Amniotic epithelial cell (primary cell): Measurements from ENCODE around the gene DCC.
"Not testable (repeated sequence)": the region's sequence is repeated elsewhere in the genome, so short reads cannot be mapped to it uniquely, and the experiment has no call there.

Source experiments
- DNase-seq: peaks from one replicate; pipeline ENCODE4 v3.0.0-alpha.2; 2010; ENCODE audit warnings: low read depth

The DCC gene

DNA sequence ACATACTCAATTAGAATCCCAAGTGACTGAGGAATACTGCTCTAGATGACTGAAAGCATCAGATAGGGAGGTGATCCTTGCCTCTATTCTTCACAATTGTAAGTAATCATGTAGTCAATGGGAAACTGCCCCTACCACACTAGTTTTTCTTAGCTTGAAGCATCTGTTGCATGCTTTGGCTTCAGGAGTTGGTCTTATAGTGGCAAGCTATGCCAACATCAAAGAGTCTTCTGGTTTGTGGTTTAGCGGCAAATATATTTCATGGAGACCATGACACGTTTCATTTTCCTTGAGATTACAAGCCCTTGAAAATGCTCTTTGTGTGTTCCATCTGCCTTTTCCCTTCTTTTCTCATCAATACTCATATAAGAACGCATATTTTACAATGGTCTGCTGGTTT is 12.9 kb downstream of the DCC start:
- no peak for DNase-seq

DNA sequence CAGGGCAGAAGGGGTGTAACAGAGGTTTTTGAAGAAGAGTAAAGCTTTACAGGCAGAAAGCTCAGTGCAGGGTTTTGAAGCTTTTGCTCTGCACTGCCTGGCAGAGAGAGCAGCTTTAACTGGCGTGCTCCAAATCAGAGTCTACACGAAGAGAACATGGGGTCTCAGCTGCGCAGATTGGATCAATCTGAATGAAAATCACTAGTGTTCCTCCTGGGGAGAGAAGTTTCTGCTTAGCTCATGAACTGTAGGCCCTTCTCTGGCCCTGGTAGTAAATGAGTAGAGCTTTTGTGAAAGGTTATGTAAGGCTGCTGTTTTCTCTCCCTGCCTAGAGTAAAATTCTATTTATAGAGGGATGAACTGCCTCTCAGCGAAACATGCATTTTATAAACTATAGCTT is 13.6 kb downstream of the DCC start:
- DNase-seq, result no peak

GRCh38 chr18:52363861-52364260 is 23.9 kb downstream of the DCC start:
- DNase-seq, result no peak

GRCh38 chr18:52366851-52367250 is 26.9 kb downstream of the DCC start:
- not testable (repeated sequence) for DNase-seq

- no peak for DNase-seq
These were observed 28.2 kb downstream of the DCC start for GRCh38 chr18:52367953-52368742.

DNA sequence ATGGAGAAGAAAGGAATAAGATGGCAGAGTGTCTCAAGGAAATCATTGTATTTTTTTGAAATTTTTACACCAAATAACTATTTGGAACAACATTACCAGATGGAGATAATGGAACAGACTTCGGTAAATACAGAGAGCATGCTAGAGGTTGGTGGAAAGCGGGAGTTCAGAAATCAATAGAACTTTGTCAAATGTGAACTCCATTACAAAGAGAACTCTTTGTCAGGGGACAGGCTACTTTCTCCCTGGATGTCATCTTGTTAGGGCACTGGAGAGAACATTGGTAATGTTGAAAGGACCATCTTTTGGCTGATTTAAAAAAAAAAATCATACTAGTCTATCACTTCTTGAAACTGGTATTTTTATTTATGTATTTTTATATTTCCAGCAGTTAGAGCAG is 30.8 kb downstream of the DCC start:
- no peak for DNase-seq

DNA sequence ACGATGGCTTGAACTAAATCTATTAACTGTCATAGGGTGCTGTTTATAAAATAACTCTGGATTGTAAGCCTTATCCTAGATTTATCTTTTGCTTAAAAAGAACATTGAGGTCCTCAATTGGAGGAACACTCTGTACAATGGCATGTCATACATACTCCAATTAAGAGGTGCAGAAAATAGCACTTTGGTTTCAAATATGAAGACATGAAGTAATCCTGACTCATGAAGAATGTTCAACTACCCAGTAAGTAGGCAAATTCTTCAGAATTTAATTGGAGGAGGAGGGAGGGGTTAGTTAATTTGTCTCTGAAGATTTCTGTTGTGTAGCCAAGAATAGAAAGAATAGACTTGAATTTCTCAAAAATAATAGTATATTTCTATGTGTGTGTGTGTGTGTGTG is 36.1 kb downstream of the DCC start:
- no peak for DNase-seq

DNA sequence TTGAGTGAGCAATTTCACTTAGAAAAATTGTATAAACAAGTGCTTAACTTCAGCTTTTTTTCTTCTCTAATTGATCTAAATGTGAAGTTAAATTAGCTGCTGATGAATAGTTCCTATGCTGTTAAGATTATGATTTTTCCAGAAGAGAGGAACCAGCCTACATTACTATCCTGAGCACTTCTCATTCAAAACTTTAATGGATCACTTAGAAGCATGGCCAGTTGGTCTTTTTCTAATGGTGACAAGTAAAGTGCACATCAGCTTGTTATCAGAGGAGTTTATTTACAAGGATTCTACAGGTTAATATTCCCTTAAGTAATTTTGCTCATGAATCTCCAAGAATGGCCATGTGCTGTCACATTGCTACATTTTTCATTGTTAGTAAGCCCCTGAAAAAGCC is 37.1 kb downstream of the DCC start:
- no peak for DNase-seq

DNA sequence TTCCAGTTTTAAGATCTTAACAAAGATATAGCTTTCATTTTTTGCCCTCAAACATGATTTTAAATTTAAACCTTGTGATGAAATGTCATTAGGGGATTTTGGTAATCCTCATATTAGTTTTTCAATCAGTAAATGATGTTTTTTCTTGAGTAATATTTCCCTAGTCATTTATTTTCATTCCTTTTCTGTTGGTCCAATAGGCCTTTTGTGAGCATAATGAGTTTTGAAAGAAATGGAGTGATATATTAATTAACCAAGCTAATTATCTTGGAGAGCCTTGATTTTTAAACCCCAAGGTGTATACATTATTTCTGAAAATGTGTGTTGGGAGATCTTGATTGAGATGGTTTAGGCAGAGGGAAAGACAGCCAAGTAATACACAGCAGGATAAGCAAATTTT is 46.3 kb downstream of the DCC start:
- no peak for DNase-seq

DNA sequence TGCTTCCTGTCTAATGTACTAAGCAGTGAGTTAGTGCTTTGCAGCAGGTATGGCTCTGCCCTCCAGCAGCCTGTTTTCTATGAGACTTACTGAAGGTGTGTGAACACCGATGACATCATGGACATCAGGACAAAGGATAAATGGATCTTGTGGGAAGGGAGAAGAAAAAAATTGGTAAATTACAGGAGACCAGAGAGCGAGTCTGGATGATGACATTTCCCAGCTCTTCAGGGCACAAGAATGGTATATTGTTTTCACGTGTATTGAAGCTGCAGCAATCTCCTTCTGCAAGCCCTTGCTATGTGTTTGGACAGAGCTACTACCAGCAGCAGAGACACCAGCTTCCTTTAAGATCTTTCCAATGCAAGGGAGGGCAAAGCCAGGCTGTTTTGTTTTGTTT is 47.2 kb downstream of the DCC start:
- no peak for DNase-seq

DNA sequence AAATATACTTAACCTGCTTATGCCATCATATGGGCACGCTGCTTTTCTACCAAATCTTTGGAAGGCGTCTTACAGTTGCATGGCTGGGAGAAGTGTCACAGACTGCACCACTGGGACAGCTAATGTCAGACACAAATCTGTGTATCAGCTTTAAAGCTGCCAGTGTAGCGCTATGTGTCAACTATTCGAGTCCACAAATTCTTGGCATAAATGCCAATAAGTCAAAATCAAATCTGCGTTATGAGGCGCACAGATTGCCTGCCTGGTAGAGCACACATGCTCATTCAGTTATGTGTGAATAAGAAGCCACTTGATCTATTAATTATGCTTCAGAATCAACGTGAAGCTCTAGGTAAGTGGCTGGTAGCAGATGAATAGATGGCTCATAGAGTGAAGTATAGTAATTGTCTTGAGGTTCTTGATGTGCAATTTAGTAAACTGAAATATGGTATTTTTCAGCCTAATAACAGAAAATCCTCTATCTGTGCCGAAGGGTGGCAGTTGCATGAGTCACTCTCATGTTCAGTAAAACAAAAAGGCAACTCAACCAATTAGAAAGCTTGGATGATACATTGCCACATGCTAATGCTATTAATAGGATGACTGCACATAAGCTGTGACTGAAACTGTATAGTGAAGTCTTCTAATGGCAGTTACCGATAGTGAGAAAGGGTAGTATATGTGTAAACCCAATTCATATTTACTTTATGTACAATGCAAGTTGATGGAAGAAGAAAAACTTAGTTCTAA is 52.0 kb downstream of the DCC start:
- no peak for DNase-seq

DNA sequence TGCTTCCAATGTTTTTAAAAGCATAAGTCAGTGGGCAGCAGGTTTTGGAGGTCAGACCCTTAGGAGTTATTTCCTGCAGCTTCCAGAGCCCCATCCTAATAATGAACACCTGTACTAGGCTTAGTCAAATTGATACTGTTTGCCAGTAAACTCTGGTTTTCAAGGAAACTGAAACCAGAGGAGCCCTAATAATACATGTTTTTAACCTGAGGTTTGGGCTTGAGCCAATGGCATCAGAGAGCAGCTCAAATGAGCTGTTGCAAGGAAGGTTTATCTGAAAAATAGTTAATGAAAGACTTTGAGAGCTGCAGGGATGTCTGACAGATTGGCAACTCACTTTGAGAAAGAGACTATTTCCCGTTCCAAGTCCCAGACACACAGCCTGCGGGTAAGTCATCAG is 54.6 kb downstream of the DCC start:
- DNase-seq, result no peak

GRCh38 chr18:52395146-52395852 is 55.3 kb downstream of the DCC start:
- DNase-seq, result no peak

- no peak for DNase-seq
These were observed 61.2 kb downstream of the DCC start for GRCh38 chr18:52401236-52401635.

DNA sequence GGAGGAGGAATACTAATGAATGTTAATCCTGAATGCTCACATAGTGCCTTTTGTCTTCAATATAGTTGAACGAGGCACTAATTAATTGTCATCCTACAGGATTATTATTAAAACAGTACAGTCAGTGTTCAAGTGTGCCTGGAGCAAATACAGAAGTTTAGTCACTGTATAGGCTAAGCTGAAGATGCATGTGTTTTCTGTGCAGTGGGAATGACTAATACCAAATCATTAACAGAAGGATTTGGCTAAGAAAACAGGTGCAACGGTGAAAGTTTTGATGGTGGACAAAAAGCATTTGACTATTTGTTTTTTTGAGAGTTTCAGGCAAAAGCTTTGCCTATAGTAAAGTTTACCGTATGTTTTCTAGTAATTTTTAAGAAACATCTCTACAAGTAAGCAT is 62.8 kb downstream of the DCC start:
- DNase-seq, result no peak

DNA sequence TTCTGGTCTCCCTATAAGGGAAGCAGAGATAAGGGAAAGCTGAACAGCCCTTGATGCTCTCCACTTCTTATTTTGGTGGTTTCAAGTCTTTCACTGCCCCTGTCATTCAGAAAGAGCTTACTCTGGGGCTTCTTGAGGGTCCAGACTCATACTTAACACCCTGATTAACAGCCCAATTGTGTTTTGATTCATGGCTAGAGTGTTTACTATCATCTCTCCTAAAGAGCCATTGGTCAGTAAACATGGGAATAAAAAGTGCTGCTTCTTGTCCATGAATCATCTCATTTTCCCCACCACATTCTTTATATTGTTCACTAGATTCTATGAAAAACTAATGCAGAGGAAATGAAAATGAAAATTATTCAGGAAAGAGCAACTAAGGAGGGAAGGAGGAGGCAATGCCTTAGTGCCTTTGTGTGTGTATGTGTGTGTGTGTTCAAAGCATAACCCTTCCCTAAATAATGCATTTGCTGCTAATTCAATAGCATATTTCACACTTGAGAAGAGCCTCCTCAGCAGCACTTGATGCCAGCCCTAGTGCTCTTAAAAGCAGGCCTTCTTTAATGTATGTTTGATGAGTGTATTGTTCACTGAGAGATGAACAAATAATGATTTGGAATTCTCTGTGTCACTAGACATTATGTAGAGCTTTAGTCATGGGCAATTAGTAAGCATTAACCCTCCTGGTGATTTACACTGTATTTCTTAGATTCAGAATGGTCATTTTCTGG is 63.5 kb downstream of the DCC start:
- DNase-seq, result no peak

GRCh38 chr18:52408800-52409302 is 68.9 kb downstream of the DCC start:
- no peak for DNase-seq

DNA sequence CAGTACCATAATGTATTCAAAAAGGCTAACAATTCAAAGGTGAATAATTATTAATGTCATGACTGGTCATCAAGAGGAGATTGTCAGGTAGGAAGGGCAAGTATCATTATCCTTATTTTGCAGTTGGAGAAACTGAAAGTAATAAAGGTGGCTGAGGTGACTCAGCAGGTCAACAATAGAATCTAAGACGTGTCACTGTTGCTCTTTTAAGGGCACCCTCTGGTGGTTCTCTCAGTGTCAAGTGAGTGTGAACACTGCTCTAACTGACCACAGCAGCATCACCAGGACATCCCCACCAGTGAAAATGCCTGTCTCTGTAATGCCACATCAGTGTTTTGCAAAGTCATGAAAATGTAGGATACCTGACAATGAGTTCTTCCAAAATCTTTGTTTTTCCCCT is 69.7 kb downstream of the DCC start:
- DNase-seq, result no peak

DNA sequence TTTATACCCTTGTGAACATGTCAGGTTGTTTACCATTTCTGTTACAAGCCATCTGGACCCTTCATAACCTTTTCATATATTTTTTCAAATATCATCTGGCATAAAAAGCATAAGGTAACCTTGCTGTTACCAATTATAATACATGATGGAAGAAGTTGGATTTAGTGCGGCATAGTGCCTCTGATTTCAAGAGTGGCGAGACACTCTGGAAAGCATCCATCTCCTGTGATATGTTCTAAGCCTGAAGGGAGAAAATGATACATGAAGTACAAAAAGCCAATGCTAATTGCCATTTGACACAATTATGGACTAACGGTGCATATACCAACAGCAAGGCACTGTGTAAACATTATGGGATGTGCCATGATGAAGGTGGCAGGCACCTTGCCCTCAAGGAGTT is 75.1 kb downstream of the DCC start:
- DNase-seq, result no peak

GRCh38 chr18:52422985-52423601 is 83.1 kb downstream of the DCC start:
- DNase-seq, result no peak

- DNase-seq, result no peak
These were observed 86.0 kb downstream of the DCC start for GRCh38 chr18:52426041-52426440.

- no peak for DNase-seq
These were observed 86.5 kb downstream of the DCC start for GRCh38 chr18:52426462-52426861.
